ENCODE data around the gene FAAP100.

FAAP100 gene

GRCh38 chr17:81518785-81519283, 33.3 kb downstream of the FAAP100 start:
- no peak for TF ChIP-seq FOXP2 (optimal IDR thresholded peaks at IDR 0.05; ENCODE audit: borderline replicate concordance, extremely low read depth, extremely low read length, insufficient read depth)
- no peak for TF ChIP-seq REST (IDR thresholded peaks at IDR 0.05; ENCODE audit: insufficient read depth in 1 of 2, low read depth in 2 of 2, low read length in 2 of 2)
- no peak for TF ChIP-seq SIN3A (IDR thresholded peaks at IDR 0.05; ENCODE audit: borderline replicate concordance, insufficient read depth, low read length)
- TF ChIP-seq TAF1 (IDR thresholded peaks at IDR 0.05; ENCODE audit: borderline replicate concordance, insufficient read depth, low read length): no peak
- TF ChIP-seq POLR2AphosphoS5 (IDR thresholded peaks at IDR 0.05; ENCODE audit: low read depth, low read length): no peak

GRCh38 chr17:81518113-81518784, 33.9 kb downstream of the FAAP100 start:
- TF ChIP-seq TAF1 (IDR thresholded peaks at IDR 0.05; ENCODE audit: borderline replicate concordance, insufficient read depth, low read length): no peak
- TF ChIP-seq FOXP2 (optimal IDR thresholded peaks at IDR 0.05; ENCODE audit: borderline replicate concordance, extremely low read depth, extremely low read length, insufficient read depth): no peak
- TF ChIP-seq REST (IDR thresholded peaks at IDR 0.05; ENCODE audit: insufficient read depth in 1 of 2, low read depth in 2 of 2, low read length in 2 of 2): no peak
- TF ChIP-seq POLR2AphosphoS5 (IDR thresholded peaks at IDR 0.05; ENCODE audit: low read depth, low read length): no peak

GRCh38 chr17:81517339-81518112, 34.6 kb downstream of the FAAP100 start:
- TF ChIP-seq FOXP2 (optimal IDR thresholded peaks at IDR 0.05; ENCODE audit: borderline replicate concordance, extremely low read depth, extremely low read length, insufficient read depth) (no peak), SIN3A (IDR thresholded peaks at IDR 0.05; ENCODE audit: borderline replicate concordance, insufficient read depth, low read length) (no peak), POLR2AphosphoS5 (IDR thresholded peaks at IDR 0.05; ENCODE audit: low read depth, low read length) (no peak), TAF1 (IDR thresholded peaks at IDR 0.05; ENCODE audit: borderline replicate concordance, insufficient read depth, low read length) (no peak), REST (IDR thresholded peaks at IDR 0.05; ENCODE audit: insufficient read depth in 1 of 2, low read depth in 2 of 2, low read length in 2 of 2) (no peak)

- TF ChIP-seq POLR2AphosphoS5 (IDR thresholded peaks at IDR 0.05; ENCODE audit: low read depth, low read length): no peak
- no peak for TF ChIP-seq TAF1 (IDR thresholded peaks at IDR 0.05; ENCODE audit: borderline replicate concordance, insufficient read depth, low read length)
- no peak for TF ChIP-seq SIN3A (IDR thresholded peaks at IDR 0.05; ENCODE audit: borderline replicate concordance, insufficient read depth, low read length)
- no peak for TF ChIP-seq FOXP2 (optimal IDR thresholded peaks at IDR 0.05; ENCODE audit: borderline replicate concordance, extremely low read depth, extremely low read length, insufficient read depth)
- no peak for TF ChIP-seq REST (IDR thresholded peaks at IDR 0.05; ENCODE audit: insufficient read depth in 1 of 2, low read depth in 2 of 2, low read length in 2 of 2)
Observed at GRCh38 chr17:81517009-81517338, 35.2 kb downstream of the FAAP100 start.
